GM19239 (cell line): ENCODE measurements around the gene CNGA3.

Experiments used
- DNase-seq: peaks from one replicate; pipeline ENCODE4 v3.0.0; 2011; ENCODE audit warnings: low spot score; ENCODE audit not compliant: insufficient read length
- FAIRE-seq: peaks from 2 replicates; lab custom pipeline; 2011; peaks lifted over from hg19 to GRCh38; lab: Jason Lieb, UNC

The CNGA3 gene

DNA sequence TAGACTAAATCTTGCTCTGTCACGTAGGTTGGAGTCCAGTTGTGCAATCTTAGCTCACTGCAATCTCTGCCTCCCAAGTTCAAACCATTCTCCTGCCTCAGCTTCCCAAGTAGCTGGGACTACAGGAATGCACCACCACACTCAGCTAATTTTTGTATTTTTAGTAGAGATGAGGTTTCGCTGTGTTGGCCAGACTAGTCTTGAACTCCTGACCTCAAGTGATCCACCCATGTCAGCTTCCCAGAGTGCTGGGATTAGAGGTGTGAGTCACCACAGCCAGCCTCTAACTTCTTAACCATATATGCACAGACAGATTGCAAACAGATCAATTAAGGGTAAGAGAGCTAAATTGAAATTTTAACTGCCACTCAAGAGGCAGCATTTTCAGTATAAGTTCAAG lies 22.1 kb upstream of the CNGA3 start:
- DNase-seq (no peak), FAIRE-seq (no peak)

DNA sequence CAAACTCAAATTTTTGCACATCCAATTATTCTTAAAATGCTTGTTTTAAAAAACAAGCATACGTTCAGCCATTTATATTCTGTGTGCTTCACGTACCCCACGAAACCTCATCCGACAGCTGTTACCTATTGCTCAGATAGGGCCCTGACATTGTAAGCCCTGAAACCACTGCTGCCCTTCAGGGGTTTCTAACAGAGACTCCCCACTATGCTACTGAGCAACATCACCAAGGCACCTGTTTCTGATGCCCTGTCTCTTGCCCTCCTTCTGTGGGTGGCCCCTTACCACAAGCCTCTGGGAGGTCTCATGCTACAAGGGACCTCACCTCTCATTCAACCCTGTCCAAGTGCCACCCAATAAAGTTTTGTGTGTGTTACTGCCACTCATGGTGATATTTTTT lies 18.5 kb upstream of the CNGA3 start:
- FAIRE-seq (no peak), DNase-seq (no peak)

DNA sequence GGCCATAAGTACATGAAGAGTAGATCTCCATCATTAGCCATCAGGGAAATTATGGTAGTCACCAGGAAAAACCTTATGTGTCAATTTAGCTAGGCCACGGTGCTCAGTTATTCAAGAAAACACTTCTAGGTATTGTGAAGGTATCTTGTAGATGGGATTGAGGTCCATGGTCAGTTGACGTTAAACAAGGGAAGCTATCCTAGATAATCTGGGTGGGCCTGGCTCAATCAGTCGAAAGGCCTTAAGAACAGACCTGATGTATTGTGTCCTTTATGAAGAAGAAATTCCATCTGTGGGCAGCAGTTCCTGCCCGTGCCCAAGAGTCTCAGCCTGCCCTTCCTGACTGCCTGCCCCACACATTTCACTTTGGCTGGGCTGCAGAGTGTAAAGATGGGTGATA lies 16.7 kb upstream of the CNGA3 start:
- FAIRE-seq (no peak), DNase-seq (no peak)

GRCh38 chr2:98332989-98333388 lies 13.3 kb upstream of the CNGA3 start:
- DNase-seq (no peak), FAIRE-seq (no peak)

DNA sequence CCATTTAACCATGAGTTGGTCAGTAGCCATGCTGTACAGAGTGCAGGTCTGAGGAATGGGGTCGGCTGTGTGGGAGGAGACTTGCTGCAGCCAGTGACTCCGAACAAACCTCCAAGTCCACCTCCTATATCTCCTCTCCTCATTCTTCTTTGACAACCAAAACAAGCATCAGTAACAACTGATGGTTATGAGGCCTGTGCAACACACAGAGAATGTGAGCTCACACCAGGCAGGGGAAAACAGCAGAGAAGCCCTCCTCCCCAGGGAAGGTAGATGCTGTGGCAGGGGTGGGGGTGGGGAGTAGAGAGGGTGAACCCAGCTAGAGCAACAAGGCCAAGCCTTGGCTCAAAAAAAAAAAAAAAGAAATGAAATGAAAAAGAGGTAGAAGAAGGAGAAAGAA lies 12.3 kb upstream of the CNGA3 start:
- FAIRE-seq (no peak), DNase-seq (no peak)

DNA sequence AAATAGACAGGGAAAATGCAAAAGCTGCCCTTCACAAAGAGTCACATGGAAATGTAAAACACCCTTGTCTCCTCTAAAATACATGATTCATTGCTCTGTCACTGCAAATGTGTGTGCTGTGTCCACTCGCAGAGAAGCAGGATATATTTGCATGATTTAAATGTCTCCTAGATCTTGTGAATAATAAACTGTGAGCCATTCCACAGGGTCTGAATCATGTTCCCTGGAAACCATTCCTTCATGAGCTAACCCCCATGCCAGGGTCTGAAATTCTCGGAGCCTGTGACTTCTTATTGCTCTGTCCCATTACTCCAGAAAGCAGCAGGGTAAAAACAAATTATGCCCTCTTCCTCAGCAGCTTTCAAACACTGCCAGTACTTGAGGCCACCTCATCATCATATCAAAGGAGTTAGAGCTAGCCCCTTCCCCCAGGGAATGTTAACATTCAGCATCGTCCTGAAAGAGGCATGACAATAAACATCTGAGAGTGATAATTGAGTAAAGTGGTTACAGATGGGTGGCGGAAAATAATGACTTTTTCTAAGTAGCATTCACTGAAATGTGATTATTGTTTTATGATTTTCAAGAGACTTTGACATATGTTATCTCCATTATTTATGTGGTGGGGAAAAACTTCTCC lies 11.7 kb upstream of the CNGA3 start:
- DNase-seq: no peak
- no peak for FAIRE-seq

GRCh38 chr2:98335271-98335670 lies 11.0 kb upstream of the CNGA3 start:
- DNase-seq: no peak
- FAIRE-seq: no peak

DNA sequence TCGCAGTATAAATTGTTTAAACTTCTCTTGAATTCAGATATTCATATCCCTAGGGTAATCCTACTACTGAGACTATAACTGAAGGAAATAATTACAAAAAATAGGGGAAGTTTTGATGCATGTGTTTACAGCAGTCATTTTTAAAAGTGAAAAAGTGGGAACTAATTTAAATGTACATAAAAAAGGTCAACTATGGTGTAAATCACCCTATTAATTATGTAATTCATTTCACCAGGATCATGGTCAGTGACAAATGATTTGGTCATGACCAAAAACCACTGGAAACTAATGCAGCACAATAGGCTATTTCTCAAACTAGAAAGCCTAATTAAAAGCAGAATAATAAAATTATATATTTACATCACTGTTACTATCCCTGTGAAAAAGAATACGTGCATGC lies 5.0 kb upstream of the CNGA3 start:
- FAIRE-seq (no peak), DNase-seq (no peak)

DNA sequence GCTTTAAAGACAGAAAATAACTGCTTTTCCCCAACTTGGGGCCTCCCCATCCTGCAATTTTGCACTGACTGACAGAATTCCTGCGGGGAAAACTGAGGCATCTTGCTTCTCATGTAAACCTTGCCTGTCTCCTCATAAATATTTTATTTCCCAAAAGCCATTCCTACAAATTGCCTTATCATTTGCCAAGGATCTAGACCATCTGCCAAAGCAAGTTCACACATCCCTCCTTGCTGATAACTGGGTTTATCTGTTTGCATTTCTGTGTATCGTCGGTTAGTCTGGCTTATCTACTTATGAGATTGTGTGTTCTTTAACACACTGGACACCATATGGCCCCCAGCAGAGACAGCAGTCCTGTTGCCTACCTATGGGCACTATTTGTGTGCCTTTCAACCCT lies 3.0 kb upstream of the CNGA3 start:
- FAIRE-seq (no peak), DNase-seq (no peak)

DNA sequence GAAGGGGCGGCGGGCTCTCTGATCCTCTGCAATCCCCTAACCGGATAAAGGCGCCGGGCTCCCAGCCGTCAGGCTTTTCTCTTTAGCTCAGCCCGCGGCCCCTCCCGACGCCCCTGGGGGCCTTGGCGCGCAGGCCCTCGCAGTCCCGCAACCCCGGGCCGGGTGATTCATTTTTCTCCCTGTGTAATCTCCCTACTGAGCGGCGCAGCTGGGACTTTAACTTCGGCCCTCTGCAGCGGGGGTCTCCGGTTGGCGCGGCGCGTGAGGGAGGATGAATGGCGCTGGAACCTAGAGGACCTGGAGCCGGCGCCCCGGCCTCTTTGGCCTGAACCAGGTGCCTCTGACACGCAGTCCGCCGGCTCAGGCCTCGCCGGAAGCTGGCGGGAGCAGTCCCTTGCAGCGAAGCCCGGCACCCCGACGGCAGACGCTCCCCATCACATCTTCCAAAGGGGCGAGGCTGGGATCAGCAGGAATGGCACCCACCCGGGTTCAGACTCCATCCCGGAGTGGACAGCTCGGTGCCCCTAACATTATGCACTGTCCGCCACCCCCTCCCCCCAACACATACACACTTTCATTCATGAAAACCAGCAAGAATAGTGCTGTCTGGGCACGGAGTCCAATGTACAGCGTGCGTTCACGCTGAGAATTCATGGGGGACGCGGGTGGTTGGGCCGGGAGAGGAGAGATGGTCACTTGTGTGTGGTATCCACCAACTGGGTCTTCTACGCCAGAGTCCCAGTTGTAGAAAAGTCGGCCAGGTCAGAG lies 1.2 kb downstream of the CNGA3 start:
- DNase-seq (no peak), FAIRE-seq (no peak)

- FAIRE-seq (no peak), DNase-seq (no peak)
Measured at GRCh38 chr2:98348066-98348561, 1.9 kb downstream of the CNGA3 start.

DNA sequence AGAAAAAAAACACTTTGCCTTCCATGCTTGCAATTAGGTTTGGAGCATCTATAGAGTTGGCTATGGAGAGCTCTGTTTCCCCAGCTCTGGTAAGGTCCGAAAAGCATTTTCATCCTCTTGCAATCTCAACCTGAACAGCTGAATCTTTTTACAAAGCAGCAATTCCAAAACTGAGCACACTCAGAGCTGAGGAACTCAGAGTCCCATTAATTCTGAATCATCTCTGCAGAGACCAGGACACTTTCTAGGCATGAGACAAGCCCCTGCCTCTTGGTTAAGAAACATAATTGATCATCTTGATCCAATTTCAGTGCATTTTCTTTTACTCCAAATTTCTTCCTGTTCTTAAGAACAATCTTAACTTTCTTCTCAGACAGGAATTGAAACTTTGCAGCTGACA lies 4.2 kb downstream of the CNGA3 start:
- DNase-seq (no peak), FAIRE-seq (no peak)

DNA sequence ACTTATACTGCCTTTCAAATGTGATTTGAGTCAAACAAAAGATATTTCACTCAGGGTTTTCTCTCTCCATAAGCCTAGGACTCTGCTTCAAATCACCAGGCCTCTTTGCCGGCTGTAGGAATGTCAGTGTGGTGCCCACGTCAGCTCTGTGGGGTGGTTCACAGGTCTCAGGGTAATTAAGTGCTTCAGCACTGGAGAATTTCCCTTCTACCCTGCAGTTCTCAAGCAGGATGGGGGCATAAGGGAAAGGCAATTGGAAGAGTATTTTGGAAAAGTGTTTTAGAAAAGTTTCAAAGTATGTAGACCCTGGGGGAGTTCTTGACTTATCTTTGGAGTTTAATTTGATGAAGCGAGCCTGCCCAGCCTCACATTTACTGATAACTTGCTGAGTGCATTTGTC lies 9.6 kb downstream of the CNGA3 start:
- no peak for FAIRE-seq
- DNase-seq: no peak

- DNase-seq: no peak
- FAIRE-seq: no peak
Measured at GRCh38 chr2:98356729-98357128, 10.5 kb downstream of the CNGA3 start.

DNA sequence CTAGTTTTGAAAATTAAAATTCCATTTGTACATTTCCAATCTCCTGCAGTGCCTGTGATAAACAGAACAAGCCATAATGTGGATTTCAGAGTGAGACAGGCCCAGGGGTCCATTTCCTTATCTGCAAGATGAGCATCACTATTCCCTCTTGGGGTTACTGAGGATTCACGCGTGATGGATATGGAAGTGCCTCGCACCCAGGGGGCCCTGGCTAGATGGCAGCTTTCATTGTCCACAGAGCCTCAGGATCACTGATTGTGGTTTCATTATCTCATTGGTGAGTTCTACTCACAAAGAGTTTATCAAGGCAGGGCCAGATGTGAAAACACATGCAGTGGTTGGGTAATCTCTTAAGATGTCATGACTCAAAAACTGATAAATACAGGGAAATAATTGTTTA lies 11.6 kb downstream of the CNGA3 start:
- DNase-seq: no peak
- FAIRE-seq: no peak

DNA sequence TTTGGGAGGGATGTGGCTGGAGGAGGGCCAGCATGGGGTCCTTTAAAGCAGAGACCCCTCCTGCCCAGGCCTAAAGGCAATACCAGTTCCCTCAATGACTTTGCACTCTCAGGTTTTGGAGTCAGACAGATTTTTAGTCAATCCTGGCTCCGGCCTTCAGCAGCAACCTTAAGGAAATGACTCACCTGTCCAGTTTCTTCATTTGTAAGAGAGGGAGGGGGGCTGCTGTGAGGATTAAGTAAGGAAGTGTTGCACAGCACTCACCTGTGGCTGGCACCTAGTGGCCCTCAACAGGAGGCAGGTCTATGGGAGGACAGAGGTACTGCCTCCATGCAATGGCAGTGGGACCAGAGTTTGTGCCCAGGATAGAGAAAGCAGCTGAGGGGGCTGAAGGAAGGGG lies 13.7 kb downstream of the CNGA3 start:
- FAIRE-seq (no peak), DNase-seq (no peak)

DNA sequence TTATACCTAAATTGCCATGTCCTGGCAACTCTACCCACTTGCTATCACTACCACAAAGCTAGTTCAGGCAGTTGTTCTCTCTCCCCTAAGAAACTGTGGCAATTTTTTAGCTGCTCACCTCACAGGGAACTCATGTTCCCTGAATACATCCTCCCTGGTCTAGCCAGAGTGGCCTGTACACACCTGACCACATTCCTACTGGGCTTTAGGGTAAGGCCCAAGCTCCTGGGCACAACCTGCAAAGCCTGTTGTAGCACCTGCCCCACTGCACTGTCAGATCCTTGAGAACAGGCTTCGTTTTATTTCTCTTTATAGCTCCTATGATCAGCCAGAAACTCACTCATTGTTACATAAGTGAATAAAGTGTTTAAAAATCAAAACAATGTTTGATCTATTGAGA lies 21.5 kb downstream of the CNGA3 start:
- no peak for FAIRE-seq

GRCh38 chr2:98369710-98370239 lies 23.5 kb downstream of the CNGA3 start:
- FAIRE-seq (no peak), DNase-seq (no peak)

More for the DNA sequence above, 21.5 kb downstream of the CNGA3 start:
- DNase-seq: no peak

GRCh38 chr2:98372121-98372520 lies 25.9 kb downstream of the CNGA3 start:
- FAIRE-seq: no peak

DNA sequence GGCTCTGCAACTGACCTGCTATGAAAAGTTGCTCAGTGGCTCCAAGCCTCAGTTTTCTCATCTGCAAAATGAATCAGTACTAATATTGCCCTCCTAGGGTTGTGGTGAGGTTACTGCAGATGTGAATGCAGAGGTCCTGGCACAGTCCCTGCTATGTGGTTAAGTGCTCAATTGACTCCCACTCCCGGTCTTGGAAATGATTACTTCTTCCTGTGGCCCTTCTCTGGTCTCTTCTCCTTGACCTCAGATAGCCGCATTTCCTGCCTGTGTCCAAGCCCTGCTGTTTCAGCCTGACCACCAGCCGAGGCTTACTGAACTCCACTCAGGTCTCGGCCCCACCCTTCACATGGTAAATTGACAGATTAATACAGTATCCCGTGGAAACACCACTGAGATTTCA lies 26.3 kb downstream of the CNGA3 start:
- DNase-seq (no peak), FAIRE-seq (no peak)

More at GRCh38 chr2:98372121-98372520, 25.9 kb downstream of the CNGA3 start:
- DNase-seq: no peak

DNA sequence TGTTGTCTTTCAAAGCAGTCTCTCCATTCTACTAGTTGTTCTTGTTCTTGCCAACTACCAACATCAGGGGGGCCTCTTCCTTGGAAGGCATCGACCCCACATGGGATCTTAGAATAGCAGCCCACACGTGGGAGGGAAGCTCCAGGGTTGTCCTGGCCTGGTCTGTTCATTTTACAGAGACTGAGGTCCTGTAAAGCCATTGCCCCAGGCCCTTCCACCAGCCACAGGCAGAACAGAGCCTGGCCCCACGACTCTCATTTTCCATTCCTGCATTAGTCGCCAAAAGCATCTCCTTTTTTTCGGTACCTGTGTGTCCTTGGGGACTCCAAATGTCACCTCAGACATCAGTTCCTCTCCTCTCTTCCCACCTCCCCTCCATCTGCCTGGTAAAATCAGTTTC lies 28.0 kb downstream of the CNGA3 start:
- FAIRE-seq (no peak), DNase-seq (no peak)
